HFF-Myc (cell line): ENCODE results near the gene OR2T2.
"Not testable (repeated sequence)": the region's sequence is repeated elsewhere in the genome, so short reads cannot be mapped to it uniquely, and the experiment has no call there.

ENCODE experiments used
- DNase-seq: peaks from one replicate; pipeline ENCODE4 v3.0.0-alpha.2; 2011; ENCODE audit warnings: low read depth; ENCODE audit errors: extremely low read depth
- H3K4me3 ChIP-seq: replicated peaks from 2 replicates; pipeline ENCODE4 v1.5.1; 2011; ENCODE audit warnings: low read depth, mild to moderate bottlenecking, control low read depth, low read length
- CTCF ChIP-seq: IDR thresholded peaks from 2 replicates; pipeline ENCODE4 v1.5.1; 2012; ENCODE audit warnings: mild to moderate bottlenecking, low read depth, low read length, control low read depth; ENCODE audit errors: missing control alignments

The OR2T2 gene

GRCh38 chr1:248421384-248421783 lies 24.1 kb upstream of the OR2T2 start:
- no peak for TF ChIP-seq CTCF

GRCh38 chr1:248427526-248428191 lies 17.8 kb upstream of the OR2T2 start:
- DNase-seq, H3K4me3 ChIP-seq: not testable (repeated sequence)

More at GRCh38 chr1:248421384-248421783, 24.1 kb upstream of the OR2T2 start:
- no peak for DNase-seq
- no peak overlapping the region for H3K4me3 ChIP-seq

GRCh38 chr1:248428192-248428533 lies 17.3 kb upstream of the OR2T2 start:
- DNase-seq, H3K4me3 ChIP-seq: not testable (repeated sequence)

- H3K4me3 ChIP-seq, DNase-seq: not testable (repeated sequence)
These were observed 13.8 kb upstream of the OR2T2 start for GRCh38 chr1:248431683-248432082.

- H3K4me3 ChIP-seq, DNase-seq: not testable (repeated sequence)
These were observed 13.2 kb upstream of the OR2T2 start for GRCh38 chr1:248432201-248432600.

- H3K4me3 ChIP-seq, DNase-seq: not testable (repeated sequence)
These were observed 11.5 kb upstream of the OR2T2 start for GRCh38 chr1:248433811-248434415.

- not testable (repeated sequence) for DNase-seq, H3K4me3 ChIP-seq
These were observed 10.5 kb upstream of the OR2T2 start for GRCh38 chr1:248434913-248435312.

GRCh38 chr1:248436303-248436702 lies 9.1 kb upstream of the OR2T2 start:
- not testable (repeated sequence) for DNase-seq, H3K4me3 ChIP-seq

GRCh38 chr1:248438668-248439067 lies 6.8 kb upstream of the OR2T2 start:
- H3K4me3 ChIP-seq, DNase-seq: not testable (repeated sequence)

- DNase-seq, H3K4me3 ChIP-seq: not testable (repeated sequence)
These were observed 6.2 kb upstream of the OR2T2 start for GRCh38 chr1:248439283-248439682.

GRCh38 chr1:248442500-248443277 lies 2.7 kb upstream of the OR2T2 start:
- DNase-seq, H3K4me3 ChIP-seq: not testable (repeated sequence)

- H3K4me3 ChIP-seq, DNase-seq: not testable (repeated sequence)
These were observed 834 bp upstream of the OR2T2 start for GRCh38 chr1:248444603-248445002.

GRCh38 chr1:248448409-248449074 lies 3.1 kb downstream of the OR2T2 start:
- H3K4me3 ChIP-seq, DNase-seq: not testable (repeated sequence)

- not testable (repeated sequence) for H3K4me3 ChIP-seq, DNase-seq
These were observed 4.5 kb downstream of the OR2T2 start for GRCh38 chr1:248449821-248450465.

- DNase-seq, H3K4me3 ChIP-seq: not testable (repeated sequence)
These were observed 5.2 kb downstream of the OR2T2 start for GRCh38 chr1:248450466-248451145.

- not testable (repeated sequence) for H3K4me3 ChIP-seq, DNase-seq
These were observed 8.2 kb downstream of the OR2T2 start for GRCh38 chr1:248453619-248454018.
